ENCODE results near the gene HSBP1L1.

Gene HSBP1L1

DNA sequence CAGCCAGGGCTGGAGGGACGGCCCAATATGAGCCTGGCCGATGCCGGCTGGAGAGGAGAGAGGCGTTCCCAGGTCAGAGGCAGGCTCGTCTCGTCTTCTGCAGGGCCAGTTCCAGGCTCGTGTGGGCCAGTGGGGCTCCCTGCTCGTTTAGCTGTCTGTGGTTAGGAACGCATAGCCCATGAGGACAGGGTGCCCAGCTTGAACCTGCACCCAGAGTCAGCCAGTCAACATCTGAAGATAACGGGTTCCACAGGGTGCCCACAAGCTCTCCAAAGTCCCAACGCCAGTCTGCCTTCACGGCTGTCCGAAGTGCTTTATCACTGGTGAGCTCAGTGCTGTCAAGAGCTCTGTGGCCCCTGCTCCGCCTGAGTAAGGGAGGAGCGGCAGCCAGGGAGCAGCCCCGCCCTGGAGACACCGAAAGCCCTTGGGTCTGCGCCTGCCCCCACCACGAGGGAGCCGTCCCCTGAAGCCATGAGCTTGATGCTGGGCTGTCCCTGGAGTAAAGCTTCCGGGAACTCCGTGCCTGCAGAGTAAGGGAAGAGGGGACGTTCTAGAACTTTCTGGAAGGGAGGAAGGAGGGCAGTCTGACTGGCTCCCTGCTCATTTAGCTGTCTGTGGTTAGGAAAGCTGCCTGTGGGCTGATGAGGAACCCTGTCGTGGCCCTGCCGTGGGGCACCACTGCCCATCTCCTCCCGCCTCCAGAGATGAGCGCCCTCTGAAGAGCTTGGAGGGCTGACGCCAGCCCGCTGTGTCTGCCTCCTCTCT lies 2.7 kb upstream of the HSBP1L1 start:
- no peak for FAIRE-seq

DNA sequence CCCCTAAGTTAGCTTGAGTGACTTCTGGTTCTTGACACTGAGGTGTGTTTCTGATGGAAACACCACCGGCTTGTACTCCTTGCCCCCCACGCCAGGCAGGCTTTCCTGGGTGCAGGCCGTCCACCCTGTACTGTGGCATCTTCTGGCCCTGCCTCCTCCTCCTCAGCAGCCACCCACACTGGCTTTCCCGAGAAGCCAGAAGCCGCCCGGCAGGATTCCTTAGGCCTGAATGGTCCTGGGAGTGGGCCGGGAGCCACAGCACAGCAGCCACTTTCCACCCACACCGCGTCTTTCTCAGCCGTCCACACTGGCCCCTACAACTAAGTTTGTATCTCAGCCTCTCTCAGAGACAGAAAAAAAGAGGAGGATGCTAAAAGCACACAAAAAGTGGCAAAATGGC lies 2.1 kb upstream of the HSBP1L1 start:
- FAIRE-seq = no peak

DNA sequence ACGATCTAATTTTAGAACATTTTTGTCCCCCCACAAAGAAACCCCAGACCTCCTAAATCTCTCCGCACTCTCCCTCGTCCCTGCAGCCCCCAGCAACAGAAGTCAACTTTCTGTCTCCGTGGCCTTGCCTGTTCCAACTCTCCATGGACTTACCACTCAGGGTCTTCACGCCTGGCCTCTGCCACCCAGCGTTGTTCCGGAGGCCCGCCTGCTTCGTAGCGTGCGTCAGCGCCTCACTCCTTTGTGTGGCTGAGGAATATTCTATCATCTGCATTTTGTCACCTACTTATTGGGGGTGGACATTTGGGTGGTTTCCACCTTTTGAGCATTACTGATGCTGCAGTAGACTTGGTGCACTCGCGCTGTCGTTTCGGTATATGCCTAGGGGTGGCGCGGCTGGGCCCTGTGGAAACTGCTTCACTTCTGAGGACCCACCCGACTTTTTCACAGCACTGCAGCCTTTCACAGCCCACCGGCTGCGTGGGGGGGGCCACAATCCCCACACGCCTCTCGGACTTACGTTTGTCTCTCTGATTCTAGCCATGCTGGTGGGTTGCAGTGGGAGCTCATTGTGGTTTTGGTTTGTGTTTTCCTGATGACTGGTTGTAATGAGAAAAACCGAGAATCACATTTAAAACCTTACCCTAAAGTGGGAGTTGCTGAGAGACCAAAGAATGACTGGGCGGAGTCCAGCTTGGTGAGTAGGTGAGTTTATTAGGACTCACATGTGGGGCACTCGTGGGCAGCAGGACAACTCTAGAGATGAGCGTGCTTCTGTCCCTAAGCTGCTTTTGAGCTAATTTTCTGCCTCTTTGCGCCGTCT lies 1.4 kb upstream of the HSBP1L1 start:
- no peak for FAIRE-seq

DNA sequence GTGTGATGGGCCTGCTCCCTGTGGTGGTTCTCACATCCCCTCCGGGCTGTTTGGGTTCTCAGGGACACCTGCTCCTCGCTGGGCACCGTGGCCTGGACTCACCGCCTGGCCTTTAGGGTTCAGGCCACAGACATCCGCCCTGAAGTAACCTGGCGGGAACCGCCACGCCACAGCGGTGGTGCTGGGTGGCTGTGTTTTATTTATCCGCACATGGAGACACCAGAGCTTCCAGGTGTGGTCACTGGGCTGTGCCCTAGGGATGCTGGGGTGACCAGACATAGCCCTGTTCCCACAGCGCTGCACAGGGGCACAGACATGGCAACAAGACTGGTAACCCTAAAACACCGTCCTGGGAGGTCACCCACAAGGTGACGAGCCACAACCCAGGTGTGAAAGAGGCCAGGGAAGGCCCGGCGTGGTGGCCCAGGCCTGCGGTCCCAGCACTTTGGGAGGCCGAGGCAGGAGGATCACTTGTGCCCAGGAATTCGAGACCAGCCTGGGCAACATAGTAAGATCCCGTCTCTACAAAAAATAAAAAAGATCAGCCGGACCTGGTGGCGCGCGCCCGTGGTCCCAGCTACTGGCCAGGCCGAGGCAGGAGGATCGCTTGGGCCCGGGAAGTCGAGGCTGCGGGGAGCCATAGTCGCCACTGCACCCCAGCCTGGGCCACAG lies 649 bp upstream of the HSBP1L1 start:
- FAIRE-seq = no peak

DNA sequence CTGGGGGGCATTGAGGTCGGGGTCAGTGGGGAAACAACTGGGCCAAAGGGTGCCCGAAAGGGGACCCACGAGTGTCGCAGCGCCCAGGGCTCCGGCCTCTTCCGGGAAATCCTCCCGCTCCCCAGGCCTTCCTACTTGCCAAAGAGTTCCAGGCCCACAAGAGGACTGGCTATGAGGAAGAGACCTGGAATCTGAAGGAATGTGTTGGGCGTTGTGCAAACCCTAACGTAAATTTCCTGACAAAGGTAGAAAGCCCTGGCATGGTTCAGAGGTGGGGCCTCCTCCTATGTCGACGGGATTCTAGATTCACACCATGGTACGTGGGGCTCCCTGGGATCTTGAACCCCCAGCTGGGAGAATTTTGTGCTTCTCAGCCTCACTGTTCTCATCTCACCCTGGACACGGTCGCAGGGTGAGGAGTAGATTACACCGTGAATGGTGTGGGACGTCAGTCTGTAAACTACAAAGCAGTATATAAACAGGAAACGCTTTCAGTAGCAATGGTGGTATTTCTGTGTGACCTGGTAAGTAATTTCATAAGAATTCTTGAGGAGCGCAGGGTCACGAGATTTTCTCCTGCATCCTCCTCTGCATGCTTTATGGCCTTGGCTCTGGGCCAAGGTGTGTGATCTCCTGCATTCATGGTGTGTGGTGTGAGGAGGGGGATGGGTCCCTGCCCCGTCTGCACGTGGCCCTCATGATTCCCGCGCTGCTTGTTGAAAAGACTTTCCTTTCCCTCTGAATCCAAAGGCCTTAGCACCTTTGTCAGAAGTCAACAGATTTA lies 868 bp downstream of the HSBP1L1 start:
- FAIRE-seq = no peak

DNA sequence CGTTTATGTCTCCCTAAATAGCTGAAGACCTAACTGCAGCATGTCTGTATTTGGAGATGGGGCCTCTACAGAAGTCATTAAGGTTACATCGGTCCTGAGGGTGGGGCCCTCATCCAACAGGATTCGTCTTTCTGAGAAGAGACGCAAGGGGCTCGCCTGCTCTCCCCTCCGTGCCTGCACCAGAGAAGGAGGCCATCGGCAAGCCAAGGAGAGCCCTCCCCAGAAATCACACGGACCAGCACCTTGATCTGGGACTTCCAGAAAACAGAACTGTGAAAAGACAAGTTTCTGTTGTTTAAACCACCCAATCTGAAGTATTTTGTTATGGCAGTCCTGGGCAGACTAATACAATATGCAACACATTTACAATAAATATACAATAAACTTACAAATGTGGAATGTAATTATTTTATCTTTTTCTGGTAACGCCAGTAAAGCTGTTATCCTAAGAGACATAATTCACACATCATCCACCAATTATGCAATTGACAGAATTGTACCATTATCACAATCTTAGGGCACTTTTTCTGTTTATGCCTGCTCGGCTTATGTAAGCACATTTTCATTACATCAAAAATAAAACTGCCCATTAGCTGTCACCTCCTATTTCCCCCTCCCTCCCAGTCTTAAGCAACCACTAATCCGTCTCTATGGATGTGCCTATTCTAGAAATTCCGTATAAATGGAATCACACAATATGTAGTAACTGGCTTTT lies 6.1 kb downstream of the HSBP1L1 start:
- no peak for FAIRE-seq

DNA sequence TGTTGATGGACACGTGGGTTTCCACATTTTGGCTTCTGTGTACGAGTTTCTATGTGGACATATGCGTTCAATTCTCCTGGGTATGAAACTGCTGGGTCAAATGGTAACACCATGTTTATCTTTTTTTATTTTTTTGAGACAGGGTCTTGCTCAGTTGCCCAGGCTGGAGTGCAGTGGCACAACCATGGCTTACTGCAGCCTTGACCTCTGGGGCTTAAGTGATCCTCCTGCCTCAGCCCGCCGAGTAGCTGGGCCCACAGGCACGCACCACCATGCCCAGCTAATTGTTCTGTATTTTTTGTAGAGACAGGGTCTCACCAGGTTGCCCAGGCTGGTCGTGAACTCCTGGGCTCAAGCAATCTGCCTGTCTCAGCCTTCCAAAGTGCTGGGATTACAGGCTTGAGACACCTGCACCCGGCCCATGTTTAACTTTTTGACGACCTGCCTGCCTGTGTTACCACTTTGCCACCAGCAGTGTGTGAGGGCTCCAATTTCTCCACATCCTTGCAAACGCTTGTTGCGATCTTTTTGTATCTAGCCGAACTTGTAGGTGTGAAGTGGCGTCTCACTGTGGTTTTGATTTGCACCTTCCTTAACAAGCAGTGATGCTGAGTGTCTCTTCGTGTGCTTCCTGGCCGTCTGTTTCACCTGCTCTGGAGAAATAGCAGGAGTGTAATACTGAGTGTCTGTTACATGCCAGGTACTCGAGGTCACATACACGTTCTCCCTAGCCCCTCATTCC lies 6.9 kb downstream of the HSBP1L1 start:
- no peak for FAIRE-seq

DNA sequence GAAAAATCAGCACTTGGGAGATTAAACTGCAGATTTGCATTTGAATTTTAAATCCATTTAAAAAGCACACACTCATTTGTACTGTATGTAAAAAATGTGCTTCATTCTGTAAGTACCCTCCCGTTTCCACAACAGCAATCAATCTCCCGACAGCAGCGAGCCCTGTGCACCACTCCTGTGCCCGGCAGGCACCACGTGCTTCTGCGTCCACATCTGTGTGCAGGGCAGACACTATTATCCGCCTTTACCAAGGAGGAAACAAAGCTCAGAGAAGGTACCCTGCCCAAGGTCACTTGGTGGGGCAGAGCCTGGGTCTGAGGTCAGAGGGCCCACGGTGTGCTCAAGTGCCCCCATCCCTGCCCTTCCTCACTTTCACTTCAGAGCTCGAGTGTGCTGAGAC lies 7.5 kb downstream of the HSBP1L1 start:
- no peak for FAIRE-seq

DNA sequence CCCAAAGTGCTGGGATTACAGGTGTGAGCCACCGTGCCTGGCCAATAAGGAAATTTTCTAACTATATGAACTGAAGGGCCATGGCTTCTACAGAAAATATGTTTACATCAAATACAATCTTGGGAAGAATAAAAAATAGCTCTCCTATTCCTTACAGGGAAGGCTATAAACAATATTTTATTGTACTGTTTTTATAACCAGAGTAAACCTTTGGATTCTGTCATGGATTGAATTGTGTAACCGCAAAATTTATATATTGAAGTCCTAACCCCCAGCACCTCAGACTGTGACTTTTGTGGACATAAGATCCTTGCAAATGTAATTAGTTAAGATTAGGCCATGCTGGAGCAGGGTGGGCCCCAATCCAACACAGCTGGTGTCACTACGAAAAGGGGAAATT lies 8.3 kb downstream of the HSBP1L1 start:
- no peak for FAIRE-seq

DNA sequence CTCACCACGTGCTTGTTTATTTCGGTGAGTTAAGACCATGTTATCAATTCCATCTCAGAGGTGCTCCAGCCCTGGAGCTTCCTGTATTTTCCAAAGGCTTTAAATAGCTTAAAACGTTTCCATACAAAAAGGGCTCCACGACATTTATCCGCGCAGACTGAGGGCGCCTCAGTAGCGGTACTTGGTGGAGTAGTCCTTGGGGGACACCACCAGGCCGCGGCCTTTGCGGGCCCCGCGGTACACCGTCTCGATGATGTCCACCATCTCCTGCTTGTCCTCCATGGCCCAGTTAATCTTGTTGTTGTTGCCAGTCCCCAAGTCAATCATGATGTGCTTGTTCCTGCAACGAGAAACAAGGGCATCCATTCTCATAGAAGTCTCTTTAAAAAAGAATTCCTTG lies 9.1 kb downstream of the HSBP1L1 start:
- FAIRE-seq = no peak

DNA sequence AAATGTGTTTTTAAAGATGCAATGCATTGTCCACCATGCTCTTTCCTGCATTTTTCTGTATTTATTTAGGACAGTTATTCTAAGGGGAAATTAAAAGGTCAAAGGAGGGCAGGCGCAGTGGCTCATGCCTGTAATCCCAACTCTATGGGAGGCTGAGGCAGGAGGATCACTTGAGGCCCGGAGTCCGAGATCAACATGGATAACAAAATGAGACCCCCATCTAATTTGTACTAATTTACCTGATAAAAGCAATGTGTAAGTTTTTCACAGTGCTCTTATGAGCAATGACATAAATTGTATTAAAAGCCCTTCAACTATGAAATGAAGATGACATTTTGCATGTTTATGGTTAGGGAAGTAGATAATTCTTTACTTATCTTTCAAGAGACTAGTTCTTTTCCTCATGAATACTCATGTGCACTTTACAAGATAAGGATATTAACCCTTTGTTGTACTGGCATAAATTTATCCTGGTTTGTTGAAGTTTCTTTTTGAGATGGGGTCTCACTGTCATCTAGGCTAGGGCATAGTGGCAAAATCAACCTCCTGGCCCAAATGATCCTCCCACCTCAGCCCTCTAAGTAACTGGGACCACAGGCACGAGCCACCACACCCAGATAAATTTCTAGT lies 9.7 kb downstream of the HSBP1L1 start:
- FAIRE-seq = no peak

DNA sequence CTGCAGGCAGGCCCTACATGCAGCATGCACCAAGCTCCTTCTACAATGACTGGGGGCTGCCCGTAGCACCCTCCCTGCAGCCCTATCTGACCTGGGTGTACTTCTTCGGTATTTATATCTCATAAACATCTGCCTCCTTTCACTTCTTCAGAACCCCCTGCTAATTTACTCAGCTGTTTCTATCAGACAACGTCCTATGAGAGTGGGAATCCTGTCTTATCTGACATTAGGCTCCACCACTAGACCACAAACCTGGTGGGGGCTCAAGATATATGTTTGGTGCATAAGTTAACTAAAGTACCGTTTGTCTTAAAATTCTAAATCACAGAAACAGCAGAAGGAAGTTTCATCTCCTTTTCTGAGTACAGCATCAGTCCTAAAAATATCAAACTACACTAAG lies 10.6 kb downstream of the HSBP1L1 start:
- FAIRE-seq = no peak

DNA sequence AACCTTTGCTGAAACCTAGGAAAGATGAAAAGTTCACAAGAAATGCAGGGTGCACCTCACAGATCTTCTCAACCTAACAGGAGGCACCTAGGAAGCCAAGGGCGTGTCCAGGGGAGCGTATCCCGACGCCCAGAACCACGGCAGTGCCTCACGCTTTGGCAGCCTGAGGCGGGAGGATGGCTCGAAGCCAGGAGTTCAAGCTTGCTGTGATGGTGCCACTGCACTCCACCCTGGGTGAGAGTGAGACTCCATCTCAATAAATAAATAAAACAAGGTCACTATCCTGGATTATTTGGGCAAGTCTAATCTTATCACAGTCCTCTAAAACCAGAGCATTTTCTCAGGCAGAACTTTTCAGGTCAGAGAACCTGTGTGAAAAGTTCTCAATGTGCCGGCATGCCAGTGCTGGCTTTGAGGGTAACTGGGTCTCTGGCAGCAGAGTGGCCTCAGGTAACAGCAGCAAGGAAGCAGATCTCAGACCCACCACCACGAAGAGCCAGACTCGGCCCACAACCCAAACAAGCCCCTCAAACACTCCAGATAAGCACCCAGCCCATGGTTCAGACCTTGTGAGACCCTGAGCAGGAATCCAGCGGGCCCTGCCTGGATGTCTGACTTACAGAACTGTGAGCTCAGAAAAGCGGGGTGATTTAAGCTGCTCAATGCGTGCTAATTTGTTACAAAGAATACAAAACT lies 11.7 kb downstream of the HSBP1L1 start:
- no peak for FAIRE-seq

DNA sequence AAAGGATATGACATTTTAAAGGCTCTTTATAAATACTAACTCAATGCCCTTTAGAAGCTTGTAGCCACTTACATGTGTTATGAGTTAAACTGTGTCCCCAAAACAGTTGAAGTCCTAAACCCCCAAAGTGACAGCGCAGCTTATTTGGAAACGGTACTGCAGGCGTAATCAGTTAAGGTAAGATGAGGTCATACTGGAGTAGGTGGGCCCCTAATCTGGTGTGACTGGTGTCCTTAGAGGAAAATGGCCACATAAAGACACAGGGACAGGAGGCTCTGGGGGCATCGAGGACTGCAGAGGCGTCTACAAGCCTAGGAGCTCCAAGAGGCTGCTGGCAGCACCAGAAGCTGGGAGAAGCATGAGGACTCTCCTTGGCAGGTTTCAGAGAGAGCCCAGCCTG lies 15.4 kb downstream of the HSBP1L1 start:
- no peak for FAIRE-seq

DNA sequence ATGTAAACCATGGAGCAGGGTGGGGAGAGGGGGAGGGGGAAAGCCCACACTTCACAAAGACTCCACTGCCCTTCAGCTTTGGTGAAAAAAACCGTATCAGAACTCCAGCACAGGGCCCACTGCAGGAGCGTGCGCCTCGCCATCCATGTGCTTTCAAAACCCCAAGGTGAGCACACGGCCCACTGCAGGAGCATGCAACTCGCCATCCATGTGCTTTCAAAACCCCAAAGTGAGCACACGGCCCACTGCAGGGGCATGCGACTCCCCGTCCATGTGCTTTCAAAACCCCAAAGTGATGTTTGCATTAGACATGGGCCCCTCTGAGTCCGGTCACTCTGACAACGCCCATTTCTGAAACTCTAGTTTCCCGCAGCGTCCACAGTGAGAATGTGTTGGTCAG lies 16.1 kb downstream of the HSBP1L1 start:
- no peak for FAIRE-seq

DNA sequence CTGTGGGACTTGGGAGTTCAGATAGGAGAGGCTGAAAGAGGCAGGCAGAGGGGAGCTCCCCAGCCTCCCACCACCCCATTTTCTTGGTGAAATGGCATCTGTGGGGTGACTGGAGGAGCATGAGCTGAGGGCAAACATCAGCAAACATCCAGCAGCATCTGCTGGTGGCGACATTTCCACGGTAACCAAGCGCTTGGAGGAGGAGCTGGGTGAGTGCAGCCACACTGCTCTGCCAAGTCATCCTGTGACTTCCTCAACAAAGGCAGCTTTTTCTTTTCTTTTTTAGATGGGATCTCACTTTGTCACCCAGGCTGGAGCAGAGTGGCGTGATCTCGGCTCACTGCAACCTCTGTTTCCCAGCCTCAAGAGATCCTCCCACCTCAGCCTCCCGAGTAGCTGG lies 18.3 kb downstream of the HSBP1L1 start:
- FAIRE-seq = no peak

DNA sequence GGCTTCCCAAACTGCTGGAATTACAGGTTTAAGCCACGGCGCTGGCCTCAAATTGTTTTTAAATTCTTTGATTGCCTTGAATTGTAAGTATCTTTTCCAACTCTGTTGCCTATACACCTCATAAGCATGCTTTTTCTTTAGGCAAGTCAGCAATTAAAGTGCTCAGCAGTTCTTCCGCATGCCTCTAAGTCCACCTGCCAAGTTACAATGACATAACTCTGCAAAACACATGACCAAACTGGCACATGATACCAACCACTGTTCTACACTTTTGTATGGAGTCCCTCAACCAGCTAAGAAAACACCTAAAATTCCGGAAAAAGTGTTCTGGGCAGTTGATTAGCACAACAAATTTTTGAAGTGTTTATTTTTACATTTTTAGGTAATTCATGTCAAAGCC lies 18.8 kb downstream of the HSBP1L1 start:
- FAIRE-seq = no peak

DNA sequence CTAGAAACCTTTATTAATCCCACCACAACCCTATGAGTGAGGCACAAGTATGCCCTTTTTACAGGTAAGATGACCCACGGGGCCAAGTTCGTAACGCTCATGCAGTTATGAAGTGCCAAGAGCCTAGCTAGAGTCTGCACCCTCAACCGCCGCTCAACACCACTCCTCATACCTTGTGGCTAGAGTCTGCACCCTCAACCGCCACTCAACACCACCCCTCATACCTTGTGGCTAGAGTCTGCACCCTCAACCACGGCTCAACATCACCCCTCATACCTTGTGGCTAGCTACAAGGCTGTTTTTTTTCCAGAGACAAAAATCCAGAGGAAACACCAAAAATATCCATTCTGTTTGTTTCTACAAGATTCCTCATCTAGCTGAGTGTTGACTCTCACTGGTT lies 19.4 kb downstream of the HSBP1L1 start:
- no peak for FAIRE-seq

DNA sequence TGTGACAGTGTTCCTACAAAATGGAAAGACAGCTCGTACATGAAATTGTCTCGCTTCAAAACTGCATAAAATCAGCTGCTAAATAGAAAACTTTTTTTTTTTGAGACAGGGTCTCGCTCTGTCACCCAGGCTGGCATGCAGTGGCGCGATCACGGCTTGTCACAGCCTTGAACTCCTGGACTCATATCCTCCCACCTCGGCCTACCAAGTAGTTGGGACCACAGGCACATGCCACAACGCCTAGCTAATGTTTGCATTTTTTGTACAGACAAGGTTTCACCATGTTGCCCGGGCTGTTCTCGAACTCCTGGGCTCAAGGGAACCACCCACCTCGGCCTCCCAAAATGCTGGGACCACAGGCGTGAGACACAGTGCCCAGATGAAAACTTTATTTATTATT lies 20.7 kb downstream of the HSBP1L1 start:
- FAIRE-seq = no peak

DNA sequence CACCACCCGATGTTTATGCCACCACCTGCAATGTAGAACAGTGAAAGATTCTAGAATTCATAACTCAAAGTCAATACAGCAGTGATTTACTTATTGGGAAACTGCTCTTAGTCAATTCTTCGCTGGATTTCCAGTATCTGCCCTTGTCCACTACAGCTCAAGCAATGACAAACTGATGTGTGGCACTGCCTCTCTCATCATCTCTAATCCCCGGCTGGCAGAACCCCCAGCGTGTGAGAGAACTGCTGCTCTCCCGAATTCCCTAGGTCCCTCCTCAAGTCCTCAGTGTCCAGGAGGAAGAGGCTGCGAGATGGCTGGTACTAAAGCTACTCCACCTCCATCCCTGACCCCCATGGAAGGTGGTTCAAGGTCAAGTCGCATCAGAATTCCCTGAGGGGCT lies 22.3 kb downstream of the HSBP1L1 start:
- FAIRE-seq = no peak

DNA sequence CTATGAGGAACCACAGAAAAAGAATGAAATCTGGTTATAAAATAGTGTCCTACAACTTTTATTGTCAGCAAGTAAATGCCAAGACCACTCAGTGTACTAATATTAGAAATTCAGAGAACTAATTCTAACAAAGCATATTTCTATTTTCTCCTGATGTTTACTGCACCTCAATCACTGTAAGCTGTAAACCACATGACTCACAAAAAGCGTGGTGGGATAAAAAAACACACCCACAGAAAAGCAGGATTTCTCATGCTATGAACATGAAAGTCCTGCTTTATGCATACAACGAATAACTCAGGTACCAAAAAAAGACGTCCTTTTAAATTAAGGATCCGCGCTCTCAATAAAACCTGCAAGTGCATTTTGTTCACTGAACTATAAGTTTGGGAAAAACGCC lies 23.1 kb downstream of the HSBP1L1 start:
- no peak for FAIRE-seq
